Activated B cell treated with CpG ODN at 0.5 μM for 24 hours (primary cell): Measurements from ENCODE around the gene ECPAS. TPM values are rescaled to one million over a fixed set of nuclear protein-coding genes. Genes with fewer than 3 reads are reported as not detected.

Experiments used
- ATAC-seq: fragments of 200-7000 bp; cut with Tn5 transposase; one replicate; pipeline ENCODE4 v1.10.0; 2021; ENCODE audit warnings: low read depth, mild to moderate bottlenecking, moderate library complexity
- CTCF ChIA-PET: fragments of 350-600 bp; sonication (Branson Sonifier 250); formaldehyde crosslinking; loops from one replicate; lab custom pipeline; 2021; ENCODE audit warnings: antibody characterized with exemption; lab: Charles Lee
- POLR2A ChIA-PET: fragments of 350-600 bp; sonication (Branson Sonifier 250); formaldehyde crosslinking; loops from one replicate; lab custom pipeline; 2021; ENCODE audit warnings: antibody characterized with exemption; lab: Charles Lee
- DNase-seq: peaks from one replicate; pipeline ENCODE4 v3.0.0; 2022
- H3K27ac Mint-ChIP-seq: one replicate; pipeline ENCODE4 v1.8.0; 2020; ENCODE audit warnings: mixed read lengths
- H3K27me3 Mint-ChIP-seq: one replicate; pipeline ENCODE4 v1.8.0; 2021; ENCODE audit warnings: mixed read lengths
- H3K36me3 Mint-ChIP-seq: one replicate; pipeline ENCODE4 v1.8.0; 2021; ENCODE audit warnings: low read depth, mixed read lengths
- H3K4me1 Mint-ChIP-seq: one replicate; pipeline ENCODE4 v1.8.0; 2021; ENCODE audit warnings: mixed read lengths
- H3K4me3 Mint-ChIP-seq: one replicate; pipeline ENCODE4 v1.8.0; 2020; ENCODE audit warnings: mild to moderate bottlenecking, mixed read lengths
- H3K9me3 Mint-ChIP-seq: one replicate; pipeline ENCODE4 v1.8.0; 2020; ENCODE audit warnings: mixed read lengths
- CTCF ChIP-seq: fragments of 200-600 bp; IDR thresholded peaks from one replicate; pipeline ENCODE4 v1.8.0; 2022; ENCODE audit warnings: antibody characterized with exemption, mild to moderate bottlenecking
- intact Hi-C: fragments of 100-400 bp; cut with micrococcal nuclease; formaldehyde crosslinking; loops from one replicate; pipeline ENCODE4 v1.15.1; 2024
- total RNA-seq: library from RNA; stranded (reverse); gene quantifications from 2 replicates; pipeline ENCODE4 v1.2.3, GENCODE V29; 2022

The ECPAS gene
- total RNA-seq, 1 donor from 2014 or later = 81.9 TPM

GRCh38 chr9:111475195-111475594 lies 9.0 kb downstream of the ECPAS start:
- intact Hi-C loops = no loop called here
- Mint-ChIP-seq H3K4me1 (peaks cover 17% of the 10 kb centered on the region), H3K4me3 (no peak overlapping the region), H3K27ac (no peak overlapping the region), H3K36me3 (peaks cover 3% of the 10 kb centered on the region), H3K27me3 (no peaks in the 10 kb centered on the region), H3K9me3 (no peaks in the 10 kb centered on the region)
- CTCF ChIA-PET = no interaction called here
- ATAC-seq (no peak), DNase-seq (no peak)
- POLR2A ChIA-PET = no interaction called here
- TF ChIP-seq CTCF = no peak

- peaks cover 17% of the 10 kb centered on the region for H3K4me1 Mint-ChIP-seq
- TF ChIP-seq CTCF = no peak
- H3K9me3 Mint-ChIP-seq = no peaks in the 10 kb centered on the region
- DNase-seq (no peak), ATAC-seq (no peak)
- intact Hi-C loops = no loop called here
- H3K36me3 Mint-ChIP-seq = peaks cover 3% of the 10 kb centered on the region
- ChIA-PET POLR2A (no interaction called here), CTCF (no interaction called here)
- H3K4me3 Mint-ChIP-seq = no peak overlapping the region
- H3K27me3 Mint-ChIP-seq = no peaks in the 10 kb centered on the region
- H3K27ac Mint-ChIP-seq = no peak overlapping the region
These were observed 9.8 kb downstream of the ECPAS start for GRCh38 chr9:111474385-111474784.

- ChIA-PET POLR2A (no interaction called here), CTCF (no interaction called here)
- Mint-ChIP-seq H3K36me3 (peaks cover 9% of the 10 kb centered on the region), H3K4me3 (no peak overlapping the region), H3K27me3 (no peaks in the 10 kb centered on the region), H3K27ac (no peak overlapping the region), H3K9me3 (no peaks in the 10 kb centered on the region), H3K4me1 (peaks cover 25% of the 10 kb centered on the region)
- TF ChIP-seq CTCF = no peak
- ATAC-seq (no peak), DNase-seq (no peak)
- intact Hi-C loops = no loop called here
These were observed 16.3 kb downstream of the ECPAS start for GRCh38 chr9:111467778-111468367.

- no peak for TF ChIP-seq CTCF
- Mint-ChIP-seq H3K27ac (no peak overlapping the region), H3K4me3 (no peak overlapping the region), H3K9me3 (peaks cover 5% of the 10 kb centered on the region), H3K27me3 (no peaks in the 10 kb centered on the region), H3K4me1 (peaks cover 27% of the 10 kb centered on the region), H3K36me3 (peaks cover 15% of the 10 kb centered on the region)
- no peak for DNase-seq
- intact Hi-C loops = no loop called here
- ATAC-seq = no peak
- POLR2A ChIA-PET = no interaction called here
- CTCF ChIA-PET = no interaction called here
These were observed 21.1 kb downstream of the ECPAS start for GRCh38 chr9:111463048-111463447.

- Mint-ChIP-seq H3K36me3 (peaks cover 12% of the 10 kb centered on the region), H3K4me3 (no peak overlapping the region), H3K9me3 (peaks cover 5% of the 10 kb centered on the region), H3K27ac (no peak overlapping the region), H3K4me1 (peaks cover 24% of the 10 kb centered on the region), H3K27me3 (no peaks in the 10 kb centered on the region)
- ChIA-PET CTCF (no interaction called here), POLR2A (no interaction called here)
- intact Hi-C loops = no loop called here
- DNase-seq (no peak), ATAC-seq (no peak)
- TF ChIP-seq CTCF = no peak
These were observed 25.8 kb downstream of the ECPAS start for GRCh38 chr9:111458139-111459009.
